GM19467 (cell line): Measurements from ENCODE around the gene CASR.

Experiments used
- ATAC-seq: cut with Tn5 transposase; IDR thresholded peaks from one replicate; pipeline ENCODE4 v1.9.1; 2021; ENCODE audit warnings: mild to moderate bottlenecking, moderate library complexity; ENCODE audit not compliant: unreplicated experiment

The CASR gene

DNA sequence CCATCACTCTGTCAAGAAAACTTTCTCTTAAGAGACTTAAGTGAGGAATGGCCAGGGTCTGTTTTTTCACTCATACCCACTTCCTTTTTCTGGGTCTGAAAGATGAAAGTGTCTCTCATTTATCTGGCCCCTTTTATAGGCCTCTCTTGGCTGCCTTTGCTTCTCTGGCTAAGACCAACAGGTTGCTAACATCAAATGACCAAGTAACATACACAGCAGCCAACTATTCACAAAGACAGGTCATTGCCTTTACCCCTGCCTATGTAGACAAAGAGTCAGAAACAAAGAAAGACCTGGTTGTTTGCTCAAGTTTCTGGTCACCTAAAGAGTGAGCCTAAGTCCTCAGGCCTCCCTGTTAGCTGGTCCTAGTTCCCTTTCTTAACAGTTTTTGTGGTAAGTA, 117.6 kb downstream of the CASR start:
- peak; percentile 41 for ATAC-seq

DNA sequence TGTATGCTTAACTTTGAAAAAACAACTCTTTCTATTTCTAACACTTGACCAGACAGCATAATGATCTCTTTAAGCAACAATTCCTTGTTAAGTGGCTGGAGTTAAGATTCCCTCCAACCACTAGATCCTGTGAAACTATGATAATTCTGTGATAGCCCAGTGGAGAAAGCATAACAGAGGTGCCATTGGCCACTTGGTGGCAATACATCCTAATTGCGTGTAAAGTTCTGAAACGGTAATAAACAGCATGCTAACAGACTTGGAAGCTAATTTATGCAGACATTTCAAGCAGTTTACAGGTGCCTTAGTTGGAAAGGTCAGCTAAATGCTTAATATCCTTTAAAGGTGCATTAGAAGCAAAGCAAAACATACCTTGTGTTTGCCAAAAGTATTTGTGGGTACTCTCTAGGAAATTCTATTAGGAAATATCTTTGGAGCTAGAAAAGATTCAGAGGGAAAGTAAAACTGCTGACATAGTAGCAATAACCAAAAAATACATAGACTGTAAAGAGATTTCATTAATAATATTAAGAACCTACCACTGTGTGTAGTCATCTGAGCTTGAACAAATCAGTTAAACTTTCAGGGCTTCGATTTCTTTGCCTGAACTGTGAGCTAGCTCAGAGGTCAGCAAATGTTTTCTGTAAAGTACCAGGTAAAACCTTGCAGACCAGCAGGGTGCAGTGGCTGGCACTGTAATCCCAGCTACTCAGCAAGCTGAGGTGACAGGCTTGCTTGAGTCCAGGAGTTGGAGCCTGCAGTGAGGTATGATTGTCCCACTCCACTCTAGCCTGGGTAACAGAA, 122.6 kb downstream of the CASR start:
- no peak for ATAC-seq

DNA sequence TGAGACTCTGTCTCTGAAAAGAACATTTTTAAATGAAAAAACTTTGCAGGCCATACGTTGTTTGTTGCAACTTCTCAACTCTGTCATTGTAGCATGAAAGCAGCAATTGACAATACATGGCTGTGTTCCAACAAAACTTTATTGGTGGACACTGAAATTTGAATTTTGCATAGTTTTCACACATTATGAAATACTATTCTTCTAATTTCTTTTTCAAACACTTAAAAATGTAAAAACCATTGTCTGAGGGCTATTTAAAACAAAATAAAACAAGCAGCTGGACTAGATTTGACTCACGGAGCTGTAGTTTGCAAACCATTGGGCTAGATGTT, 123.1 kb downstream of the CASR start:
- no peak for ATAC-seq

DNA sequence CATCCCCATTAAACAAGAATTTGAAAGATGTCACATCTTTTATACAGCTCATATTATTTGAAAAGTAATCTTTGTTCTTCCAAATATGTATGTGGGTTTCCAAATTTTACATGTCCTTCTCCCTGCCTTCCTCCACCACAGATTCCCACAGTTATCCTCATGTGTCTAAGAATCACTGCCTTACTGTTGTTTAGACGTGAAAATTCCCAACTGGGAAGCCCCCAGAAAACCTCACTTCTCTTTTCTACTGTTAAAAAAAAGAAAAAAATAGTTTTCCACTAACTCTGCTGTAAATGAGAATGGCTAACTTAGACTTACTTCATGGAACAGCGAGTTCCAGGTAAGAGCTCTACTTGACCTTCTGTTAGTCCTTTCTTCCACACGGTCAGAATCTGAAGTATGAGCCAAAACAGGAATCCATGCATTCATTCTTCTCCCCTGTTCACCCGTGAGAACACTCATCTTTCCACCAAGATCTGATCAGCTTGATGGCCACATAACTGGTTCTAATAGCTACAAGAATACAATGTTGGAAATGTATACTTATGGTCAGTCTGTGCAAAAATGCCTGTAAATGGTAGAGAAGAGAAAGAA, 123.7 kb downstream of the CASR start:
- no peak for ATAC-seq

DNA sequence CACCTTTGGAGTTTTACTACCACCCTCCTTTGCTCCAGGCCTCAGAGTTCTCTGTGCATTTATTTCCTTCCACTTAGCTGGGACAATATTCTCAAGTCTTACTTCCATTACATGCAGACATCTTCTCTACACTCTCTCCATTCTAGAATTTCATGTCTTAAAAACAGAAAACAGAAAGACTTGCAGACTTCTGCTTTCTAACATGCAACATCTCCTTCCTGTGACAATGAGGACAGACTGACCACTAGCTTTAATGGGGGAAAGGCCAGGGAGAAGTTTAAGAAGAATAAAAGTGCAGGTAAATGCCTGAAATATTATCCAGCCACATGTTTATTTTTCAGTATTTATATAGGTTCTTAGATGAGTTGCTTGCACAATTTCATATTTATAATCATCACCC, 124.5 kb downstream of the CASR start:
- no peak for ATAC-seq

DNA sequence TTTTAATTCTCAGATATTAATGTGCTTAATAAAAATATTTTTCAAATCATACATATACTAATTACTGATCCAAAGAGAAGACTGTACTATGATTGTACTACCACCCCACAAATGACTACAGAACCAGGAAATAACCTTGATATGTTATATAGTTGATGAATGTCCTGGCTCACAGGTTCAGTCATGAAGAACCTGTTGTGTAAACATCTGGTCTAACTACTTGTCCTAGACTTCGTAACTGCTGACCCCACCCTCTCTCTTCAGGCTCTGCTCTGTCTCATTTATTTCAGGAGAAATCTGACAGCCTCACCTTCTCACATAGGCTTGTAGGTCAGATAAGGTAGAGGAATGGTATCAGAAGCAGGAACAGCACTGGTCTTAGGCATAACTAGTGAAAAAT, 126.9 kb downstream of the CASR start:
- ATAC-seq = no peak

DNA sequence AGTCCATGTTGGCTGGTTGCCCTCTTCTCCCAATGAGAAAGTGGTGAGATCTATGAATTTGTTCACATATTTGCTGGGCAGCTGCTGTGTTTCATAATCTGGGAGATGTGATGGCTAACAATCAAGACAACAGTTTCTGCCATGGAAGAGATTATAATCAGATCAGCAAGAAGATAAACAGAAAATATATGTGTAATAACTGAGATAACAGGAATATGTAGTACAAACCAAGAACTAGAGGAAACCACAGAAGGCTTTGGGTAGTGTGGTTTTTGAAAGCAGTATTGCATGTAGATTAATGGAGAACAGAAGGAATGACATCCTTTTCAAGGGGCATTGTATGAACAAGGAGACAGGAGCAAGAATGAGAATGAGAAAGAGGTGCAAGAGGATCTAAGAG, 129.4 kb downstream of the CASR start:
- ATAC-seq = no peak

DNA sequence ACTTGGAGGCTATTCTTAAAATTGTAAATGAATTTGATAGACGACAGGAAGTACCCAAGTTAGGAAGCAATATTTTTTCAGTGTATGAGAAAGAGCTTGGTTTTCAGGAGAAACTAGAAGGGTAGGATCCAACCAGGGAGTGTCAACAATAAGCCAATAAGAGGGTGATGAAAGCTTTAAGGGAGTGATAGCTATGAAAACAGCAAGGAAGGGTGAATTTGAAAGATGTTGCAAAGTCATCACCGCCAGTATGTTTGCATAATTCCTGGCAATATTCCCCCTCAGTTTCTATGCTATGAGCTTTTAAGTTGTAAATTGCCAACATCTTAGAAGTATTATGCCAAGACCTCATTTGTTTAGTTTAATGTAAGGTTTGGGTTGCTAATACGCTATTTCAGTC, 129.8 kb downstream of the CASR start:
- no peak for ATAC-seq

DNA sequence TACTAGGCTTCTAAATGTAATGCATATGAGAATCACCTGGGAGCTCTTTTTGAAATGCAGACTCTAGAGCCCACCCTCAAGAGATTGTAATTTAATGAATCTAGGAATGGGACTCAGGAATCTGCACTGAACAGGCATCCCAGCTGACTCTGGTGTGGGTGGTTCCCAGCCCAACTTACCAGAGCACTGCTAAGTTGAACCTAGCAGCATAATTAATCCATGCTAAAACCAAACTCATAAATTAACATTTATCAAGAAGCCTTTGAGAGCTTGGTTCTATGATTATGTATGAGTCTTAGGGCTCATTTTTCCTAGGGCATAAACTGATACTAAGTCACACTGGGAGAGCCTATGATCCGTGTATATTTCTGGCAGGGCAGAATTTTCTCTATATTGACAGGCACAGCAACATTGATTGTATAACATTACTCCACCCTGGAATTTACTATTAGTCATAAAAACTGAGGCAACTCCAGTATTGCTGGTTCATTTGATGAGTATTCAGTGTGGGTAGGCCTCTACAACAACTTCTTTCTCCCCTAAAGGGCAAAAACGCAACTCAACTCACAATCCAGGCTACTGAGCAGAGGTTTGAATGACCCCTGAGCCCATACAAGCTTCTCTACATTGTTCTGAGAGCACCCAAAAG, 130.9 kb downstream of the CASR start:
- no peak for ATAC-seq

DNA sequence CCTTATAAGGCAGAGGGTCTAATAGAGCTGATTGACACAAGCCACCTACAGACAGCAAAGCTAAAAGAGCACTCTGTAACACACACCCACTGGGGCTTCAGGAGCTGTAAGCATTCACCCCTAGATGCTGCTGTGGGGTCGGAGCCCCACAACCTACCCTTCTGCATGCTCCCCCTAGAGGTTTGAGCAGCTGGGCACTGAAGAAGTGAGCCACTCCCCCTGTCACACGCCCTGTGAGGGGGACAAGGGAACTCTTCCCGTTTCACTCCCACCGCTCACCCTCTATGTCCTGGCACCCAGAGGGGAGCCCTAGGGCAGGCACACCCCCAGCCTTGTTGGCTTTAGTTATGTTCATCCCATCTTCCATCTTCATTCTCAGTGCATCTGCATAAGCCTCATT, 132.2 kb downstream of the CASR start:
- no peak for ATAC-seq

DNA sequence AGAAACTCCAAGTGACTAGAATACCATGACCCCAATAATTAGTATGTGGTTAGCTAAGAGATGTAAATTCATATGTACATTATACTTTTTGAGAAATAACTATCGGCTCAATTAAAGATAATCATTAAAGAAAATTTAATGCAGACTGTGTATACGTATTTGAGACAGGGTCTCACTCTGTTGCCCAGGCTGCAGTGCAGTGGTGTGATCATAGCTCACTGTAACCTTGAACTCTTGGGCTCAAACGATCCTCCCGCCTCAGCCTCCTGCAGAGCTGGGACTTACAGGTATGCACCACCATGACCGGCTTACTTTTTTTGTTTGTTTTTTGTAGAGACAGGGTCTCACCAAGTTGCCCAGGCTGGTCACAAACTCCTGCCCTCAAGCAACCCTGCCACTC, 132.9 kb downstream of the CASR start:
- ATAC-seq = no peak

DNA sequence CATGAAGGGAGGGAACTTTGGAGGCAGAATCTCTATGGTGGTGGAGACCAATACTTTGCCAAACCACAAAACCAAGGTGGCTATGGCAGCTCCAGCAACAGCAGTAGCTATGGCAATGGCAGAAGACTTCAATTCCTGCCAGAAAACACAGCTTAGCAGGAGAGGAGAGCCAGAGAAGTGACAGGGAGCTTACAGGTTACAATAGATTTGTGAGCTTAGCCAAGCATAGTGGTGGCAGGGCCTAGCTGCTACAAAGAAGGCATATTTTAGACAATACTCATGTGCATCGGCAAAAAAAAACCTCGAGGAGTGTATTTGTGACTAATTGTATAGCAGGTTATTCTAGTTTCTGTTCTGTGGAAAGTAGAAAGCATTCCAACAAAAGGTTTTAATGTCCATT, 135.2 kb downstream of the CASR start:
- ATAC-seq = no peak

DNA sequence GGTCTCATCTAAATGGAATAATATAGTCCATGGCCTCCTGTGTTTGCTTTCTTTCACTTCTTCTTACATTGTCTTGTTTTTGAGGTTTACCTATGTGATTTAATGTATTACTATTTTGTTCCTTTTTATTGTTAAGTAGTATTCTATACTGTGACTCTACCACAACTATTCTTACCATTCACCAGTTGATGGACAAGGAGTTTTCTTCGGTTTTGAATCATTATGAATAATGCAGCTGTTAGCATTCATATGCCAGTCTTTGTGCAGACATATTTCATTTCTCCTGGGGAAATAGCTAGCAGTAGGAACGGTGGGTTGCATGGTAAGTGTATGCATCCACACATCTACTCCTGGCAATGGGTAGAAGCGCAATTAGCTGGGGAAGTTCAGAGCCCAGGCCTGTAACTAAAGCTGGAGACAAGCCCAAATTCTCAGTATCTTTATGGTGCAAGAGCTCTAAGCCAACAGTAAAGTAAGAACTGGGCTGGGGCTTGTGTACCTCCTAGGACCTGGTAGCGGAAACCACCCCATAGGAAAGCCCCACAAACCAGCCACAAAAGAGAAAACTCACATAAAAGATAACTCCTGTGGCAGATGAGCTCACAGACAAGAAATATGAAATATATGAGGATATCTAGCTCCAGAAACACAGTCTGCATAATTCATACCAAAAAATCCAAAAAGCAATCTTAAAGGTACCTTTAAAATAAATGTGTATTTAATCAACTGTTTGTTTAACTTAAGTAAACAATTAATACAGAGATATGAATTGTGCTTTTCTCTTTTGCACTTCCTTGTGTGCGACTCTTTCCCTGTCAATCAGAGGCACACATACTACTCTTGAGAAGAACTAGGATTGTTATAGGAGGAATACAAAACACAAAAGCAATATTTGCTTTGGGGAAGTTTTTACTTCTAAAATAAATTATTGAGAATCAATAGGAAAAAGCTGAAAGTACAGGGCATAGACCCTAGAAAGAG, 138.9 kb downstream of the CASR start:
- ATAC-seq = no peak

DNA sequence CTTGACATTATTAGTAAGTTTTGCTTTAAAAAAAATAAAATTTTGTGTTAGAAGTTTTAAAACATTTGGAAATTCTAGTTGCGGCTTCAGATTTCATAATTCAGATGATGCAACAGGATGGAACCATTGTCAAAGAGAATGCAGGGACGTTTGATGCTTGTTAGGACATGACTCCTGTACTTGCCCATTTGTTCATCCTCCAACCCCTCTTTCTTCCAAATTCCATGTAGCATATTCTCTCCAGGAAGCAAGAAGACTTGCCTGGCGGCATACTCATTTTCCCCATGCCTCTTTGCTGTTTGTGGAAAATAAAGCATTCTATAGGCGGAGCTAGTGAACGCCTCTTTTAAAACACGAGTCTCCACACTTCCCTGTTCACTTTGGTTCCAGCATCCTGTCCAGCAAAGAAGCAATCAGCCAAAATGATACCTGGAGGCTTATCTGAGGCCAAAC, 141.4 kb downstream of the CASR start, which contains the start of gene CSTA:
Gene CSTA, plus strand, starts transcription at position 378 of the 453 bp plus-strand sequence. Its CDS starts 45 bp downstream, at position 423.
- no peak for ATAC-seq

DNA sequence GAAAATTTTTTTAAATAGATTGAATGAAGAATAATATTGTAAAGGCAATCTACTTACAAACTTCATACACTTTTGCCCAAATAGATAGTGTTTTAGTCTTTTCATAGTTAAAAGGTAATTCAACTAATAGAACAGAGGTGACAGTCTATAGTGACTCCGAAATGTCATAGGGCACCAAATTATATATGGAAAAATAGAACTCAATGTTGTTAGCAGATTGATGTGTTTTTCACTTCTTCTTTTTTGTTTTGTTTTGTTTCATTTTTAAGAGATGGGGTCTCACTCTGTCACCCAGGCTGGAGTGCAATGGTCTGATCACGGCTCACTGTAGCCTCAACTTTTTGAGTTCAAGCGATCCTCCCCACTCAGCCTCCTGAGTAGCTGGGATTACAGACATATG, 142.3 kb downstream of the CASR start:
- no peak for ATAC-seq

DNA sequence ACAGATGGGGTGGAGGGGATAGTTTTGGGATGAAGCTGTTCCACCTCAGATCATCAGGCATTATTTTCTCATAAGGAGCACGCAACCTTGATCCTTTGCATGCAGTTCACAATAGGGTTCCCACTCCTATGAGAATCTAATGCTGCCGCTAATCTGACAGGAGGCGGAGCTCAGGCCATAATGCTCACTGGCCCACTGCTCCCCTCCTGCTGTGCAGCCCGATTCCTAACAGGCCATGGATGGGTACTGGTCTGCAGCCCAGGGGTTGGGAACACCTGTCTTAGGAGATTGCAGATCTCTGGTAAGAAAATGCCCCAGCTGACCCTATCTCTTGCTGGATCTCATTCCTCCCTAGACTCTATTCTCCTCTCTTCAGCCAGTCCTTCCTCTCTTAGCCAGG, 148.4 kb downstream of the CASR start:
- no peak for ATAC-seq

DNA sequence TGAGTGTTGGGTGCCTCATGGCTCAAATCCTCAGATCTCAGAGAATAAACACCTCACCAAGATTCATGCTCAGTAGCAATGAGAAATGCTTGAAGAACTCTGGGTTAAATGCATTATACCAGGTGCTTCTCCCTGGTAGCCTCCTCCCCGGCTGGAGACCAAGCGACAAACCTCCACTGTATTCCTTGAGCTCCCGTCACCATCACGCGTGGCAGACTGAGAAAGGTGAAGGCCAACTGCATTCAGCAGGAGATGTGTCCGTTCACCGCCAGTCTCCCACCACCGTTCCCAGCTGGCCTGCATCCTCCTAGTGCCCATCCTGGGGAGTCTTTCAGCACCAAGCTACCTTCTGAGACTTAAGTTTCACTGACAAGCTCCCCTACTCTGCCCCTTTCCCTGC, 149.1 kb downstream of the CASR start:
- ATAC-seq = no peak
